Measurements from ENCODE around the gene CYB561D2. TPM values are rescaled to one million over a fixed set of nuclear protein-coding genes. Genes with fewer than 3 reads are reported as not detected.

CYB561D2 gene
- total RNA-seq, 4 donors from 2014 or later: 13.3 to 19.9 (median 17.8) TPM

DNA sequence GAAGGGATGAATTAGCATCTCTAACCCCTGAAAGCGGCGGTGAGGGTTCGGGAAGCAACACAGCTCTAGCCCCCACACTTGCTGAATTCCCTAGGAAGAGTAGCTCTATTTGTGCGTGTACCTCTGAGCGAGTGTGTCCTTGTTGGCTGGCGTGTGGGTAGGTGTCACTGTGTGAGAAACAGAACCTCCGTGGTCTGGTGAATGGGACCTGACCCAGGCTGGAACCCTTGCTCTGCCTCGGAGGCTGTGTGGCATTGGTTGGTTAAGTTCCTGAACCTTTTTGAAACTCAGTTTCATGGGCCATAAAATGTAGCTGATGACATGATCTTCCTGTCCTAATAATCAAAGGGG, 9.1 kb downstream of the CYB561D2 start:
- peak in 1 of 2 donors; percentile 8 for ATAC-seq
- intact Hi-C loops (cut with DNase I; ENCODE audit: low total_unique reads) (loop anchor here (5.0 to 10.0 kb wide), 3 partner anchors 208 to 1035 kb away; partner anchors contain the start of genes C3orf18, CISH, HEMK1 and RBM15B), in situ Hi-C loops (cut with MboI; ENCODE audit: low sequenced_read_pairs in 4 of 4) (loop anchor here in 1 of 4 donors (25.0 kb wide), 1 partner anchor 178 kb away; no protein-coding TSS in a partner anchor)
- H3K4me3 ChIP-seq: peak overlapping the region in 3 of 4 donors; percentile 34 to 84 (median 79)
- H3K9me3 ChIP-seq: no peaks in the 10 kb centered on the region
- H3K4me1 ChIP-seq: peaks cover 41 to 45% of the 10 kb centered on the region in 2 donors
- H3K27ac ChIP-seq: peak overlapping the region in 2 of 4 donors; percentile 47 to 93
- no peak for DNase-seq
- H3K36me3 ChIP-seq: peaks cover 0 to 22% of the 10 kb centered on the region in 2 donors
- no peak for TF ChIP-seq CTCF (IDR thresholded peaks at IDR 0.05 in 4 of 5, conservative IDR thresholded peaks at IDR 0.05 in 1 of 5)
- no peak for TF ChIP-seq POLR2A (IDR thresholded peaks at IDR 0.05)
- no peaks in the 10 kb centered on the region for H3K27me3 ChIP-seq

GRCh38 chr3:50364573-50365079, 14.0 kb downstream of the CYB561D2 start:
- Histone ChIP-seq H3K27ac (peak overlapping the region in 1 of 4 donors; percentile 38), H3K9me3 (no peaks in the 10 kb centered on the region), H3K27me3 (no peaks in the 10 kb centered on the region), H3K36me3 (no peaks in the 10 kb centered on the region), H3K4me3 (peak overlapping the region; percentile 53 to 81 (median 60)), H3K4me1 (peaks cover 0 to 5% of the 10 kb centered on the region in 2 donors)
- no peak for DNase-seq
- no peak for TF ChIP-seq CTCF (IDR thresholded peaks at IDR 0.05 in 4 of 5, conservative IDR thresholded peaks at IDR 0.05 in 1 of 5)
- TF ChIP-seq POLR2A (IDR thresholded peaks at IDR 0.05): no peak
- peak in 1 of 2 donors; percentile 39 for ATAC-seq
- in situ Hi-C loops (cut with MboI; ENCODE audit: low sequenced_read_pairs in 4 of 4) (loop anchor here in 1 of 4 donors (25.0 kb wide), 1 partner anchor 173 kb away; no protein-coding TSS in a partner anchor), intact Hi-C loops (cut with DNase I; ENCODE audit: low total_unique reads) (no loop called here)

GRCh38 chr3:50365080-50365841, 14.6 kb downstream of the CYB561D2 start:
- no peak for TF ChIP-seq CTCF (IDR thresholded peaks at IDR 0.05 in 4 of 5, conservative IDR thresholded peaks at IDR 0.05 in 1 of 5)
- TF ChIP-seq POLR2A (IDR thresholded peaks at IDR 0.05): no peak

DNA sequence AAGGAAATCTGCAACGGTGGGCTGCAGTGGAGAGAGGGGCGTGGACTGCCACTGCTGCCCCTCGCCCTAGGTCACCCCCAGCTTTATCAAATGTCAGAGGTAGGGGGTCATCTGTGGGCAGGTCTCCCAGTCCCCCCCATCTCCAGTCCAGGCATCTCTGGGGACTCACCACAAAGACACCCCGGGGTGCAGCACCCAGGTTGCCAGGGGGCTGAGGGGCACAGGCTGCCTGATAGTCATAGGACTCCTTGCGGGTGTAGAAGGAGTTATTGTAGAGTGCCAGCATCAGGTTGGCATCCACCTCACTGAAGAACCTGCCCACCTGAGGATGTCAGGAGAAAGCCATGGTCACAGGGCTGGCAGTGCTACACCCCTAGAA, 15.2 kb downstream of the CYB561D2 start:
- Histone ChIP-seq H3K27me3 (no peaks in the 10 kb centered on the region), H3K27ac (no peak overlapping the region), H3K4me3 (peak overlapping the region in 1 of 4 donors; percentile 53), H3K4me1 (peaks cover 0 to 5% of the 10 kb centered on the region in 2 donors), H3K36me3 (no peaks in the 10 kb centered on the region), H3K9me3 (no peaks in the 10 kb centered on the region)
- no peak for DNase-seq
- TF ChIP-seq CTCF (IDR thresholded peaks at IDR 0.05 in 4 of 5, conservative IDR thresholded peaks at IDR 0.05 in 1 of 5) (no peak), POLR2A (IDR thresholded peaks at IDR 0.05) (no peak)
- in situ Hi-C loops (cut with MboI; ENCODE audit: low sequenced_read_pairs in 4 of 4): loop anchor here in 1 of 4 donors (25.0 kb wide), 1 partner anchor 171 kb away; no protein-coding TSS in a partner anchor
- ATAC-seq: no peak
- intact Hi-C loops (cut with DNase I; ENCODE audit: low total_unique reads): no loop called here

More at GRCh38 chr3:50365080-50365841, 14.6 kb downstream of the CYB561D2 start:
- Histone ChIP-seq H3K36me3 (no peaks in the 10 kb centered on the region), H3K27me3 (no peaks in the 10 kb centered on the region), H3K27ac (peak overlapping the region in 1 of 4 donors; percentile 38), H3K4me3 (peak overlapping the region; percentile 53 to 81 (median 60)), H3K4me1 (peaks cover 0 to 5% of the 10 kb centered on the region in 2 donors), H3K9me3 (no peaks in the 10 kb centered on the region)
- intact Hi-C loops (cut with DNase I; ENCODE audit: low total_unique reads) (no loop called here), in situ Hi-C loops (cut with MboI; ENCODE audit: low sequenced_read_pairs in 4 of 4) (loop anchor here in 1 of 4 donors (25.0 kb wide), 1 partner anchor 172 kb away; no protein-coding TSS in a partner anchor)
- ATAC-seq (peak; percentile 77 to 86), DNase-seq (peak; percentile 56 to 63)

Measured in gastrocnemius medialis (tissue), 4 donors.